MCF 10A (cell line): Measurements from ENCODE around the gene ZNF469. TPM values are rescaled to one million over a fixed set of nuclear protein-coding genes. Genes with fewer than 3 reads are reported as not detected.

Source experiments
- BruUV-seq: library from RNA; stranded (reverse); fragments of 400-500 nt; replicated peaks from 2 replicates; lab custom pipeline; 2021; lab: Mats Ljungman, UMichigan
- CTCF ChIA-PET: fragments of 300-600 bp; sonication (Branson Sonifier 250); formaldehyde crosslinking; extraction: SDS; loops from one replicate; lab custom pipeline; 2021; ENCODE audit warnings: antibody characterized with exemption, inconsistent platforms; lab: Yijun Ruan, JAX
- POLR2A ChIA-PET: fragments of 300-600, 350-650 bp; sonication (Branson Sonifier 250); formaldehyde crosslinking; extraction: SDS; loops from one replicate; lab custom pipeline; 2020; ENCODE audit warnings: antibody characterized with exemption, inconsistent platforms; lab: Yijun Ruan, JAX
- DNase-seq: peaks from one replicate; pipeline ENCODE4 v3.0.0-alpha.2; 2018; ENCODE audit not compliant: unreplicated experiment
- H3K27ac Mint-ChIP-seq: one replicate; pipeline ENCODE4 v1.8.0; 2022; ENCODE audit warnings: mild to moderate bottlenecking, low read depth, mixed read lengths; ENCODE audit not compliant: unreplicated experiment
- H3K27me3 Mint-ChIP-seq: one replicate; pipeline ENCODE4 v1.8.0; 2022; ENCODE audit warnings: mixed read lengths; ENCODE audit not compliant: insufficient read depth, unreplicated experiment
- H3K36me3 Mint-ChIP-seq: one replicate; pipeline ENCODE4 v1.8.0; 2022; ENCODE audit warnings: mild to moderate bottlenecking, moderate library complexity, mixed read lengths; ENCODE audit not compliant: insufficient read depth, unreplicated experiment
- H3K4me1 Mint-ChIP-seq: one replicate; pipeline ENCODE4 v1.8.0; 2022; ENCODE audit warnings: mixed read lengths; ENCODE audit not compliant: insufficient read depth, unreplicated experiment
- H3K4me3 Mint-ChIP-seq: one replicate; pipeline ENCODE4 v1.8.0; 2022; ENCODE audit warnings: mild to moderate bottlenecking, moderate library complexity, mixed read lengths; ENCODE audit not compliant: unreplicated experiment
- H3K9me3 Mint-ChIP-seq: one replicate; pipeline ENCODE4 v1.8.0; 2022; ENCODE audit warnings: mixed read lengths; ENCODE audit not compliant: unreplicated experiment
- intact Hi-C: fragments of 100-400 bp; cut with micrococcal nuclease; formaldehyde crosslinking; loops from 2 replicates; pipeline ENCODE4 v1.14.1; 2022
- total RNA-seq: library from RNA; stranded (reverse); gene quantifications from 2 replicates; pipeline ENCODE4 v1.2.3, GENCODE V29; 2022
- TF ChIP-seq, protein P1 (sequence below): fragments of 200-600 bp; IDR thresholded peaks from one replicate; pipeline ENCODE4 v1.8.0; 2022; ENCODE audit warnings: antibody characterized with exemption, mild to moderate bottlenecking; ENCODE audit not compliant: unreplicated experiment

Gene ZNF469
- total RNA-seq, 1 experiment from 2014 or later, result not detected

DNA sequence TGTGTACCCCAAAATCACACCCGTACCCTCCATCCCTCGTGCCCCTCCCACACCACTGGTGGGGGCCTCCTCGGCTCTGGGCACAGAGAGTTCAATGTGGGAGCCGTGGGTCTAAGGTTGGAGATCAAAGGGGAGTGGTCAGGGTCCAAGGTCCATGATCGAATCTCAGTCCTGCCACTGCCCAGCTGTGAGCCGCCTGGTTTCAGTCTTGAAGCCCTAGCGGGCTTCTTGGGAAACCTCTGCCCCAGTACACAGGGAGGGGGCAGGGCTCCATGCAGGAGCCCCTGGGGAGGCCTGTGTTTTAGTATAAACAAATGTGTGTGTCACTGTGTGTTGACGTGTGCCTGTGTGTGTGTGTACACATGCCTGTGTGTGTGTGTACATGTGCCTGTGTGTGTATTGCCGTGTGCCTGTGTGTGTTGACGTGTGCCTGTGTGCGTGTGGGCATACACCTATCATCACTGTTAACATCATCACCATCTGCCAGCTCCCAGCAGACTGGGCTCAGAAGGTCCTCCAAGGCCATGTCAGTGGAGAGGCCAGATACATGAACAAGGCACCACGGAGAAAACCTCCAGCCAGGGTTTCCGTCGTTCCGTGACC, 26.5 kb upstream of the ZNF469 start:
- CTCF ChIA-PET, result no interaction called here
- no peak overlapping the region for H3K27ac Mint-ChIP-seq
- H3K36me3 Mint-ChIP-seq, result no peaks in the 10 kb centered on the region
- no peak overlapping the region for H3K4me3 Mint-ChIP-seq
- TF ChIP-seq, protein P1, sequence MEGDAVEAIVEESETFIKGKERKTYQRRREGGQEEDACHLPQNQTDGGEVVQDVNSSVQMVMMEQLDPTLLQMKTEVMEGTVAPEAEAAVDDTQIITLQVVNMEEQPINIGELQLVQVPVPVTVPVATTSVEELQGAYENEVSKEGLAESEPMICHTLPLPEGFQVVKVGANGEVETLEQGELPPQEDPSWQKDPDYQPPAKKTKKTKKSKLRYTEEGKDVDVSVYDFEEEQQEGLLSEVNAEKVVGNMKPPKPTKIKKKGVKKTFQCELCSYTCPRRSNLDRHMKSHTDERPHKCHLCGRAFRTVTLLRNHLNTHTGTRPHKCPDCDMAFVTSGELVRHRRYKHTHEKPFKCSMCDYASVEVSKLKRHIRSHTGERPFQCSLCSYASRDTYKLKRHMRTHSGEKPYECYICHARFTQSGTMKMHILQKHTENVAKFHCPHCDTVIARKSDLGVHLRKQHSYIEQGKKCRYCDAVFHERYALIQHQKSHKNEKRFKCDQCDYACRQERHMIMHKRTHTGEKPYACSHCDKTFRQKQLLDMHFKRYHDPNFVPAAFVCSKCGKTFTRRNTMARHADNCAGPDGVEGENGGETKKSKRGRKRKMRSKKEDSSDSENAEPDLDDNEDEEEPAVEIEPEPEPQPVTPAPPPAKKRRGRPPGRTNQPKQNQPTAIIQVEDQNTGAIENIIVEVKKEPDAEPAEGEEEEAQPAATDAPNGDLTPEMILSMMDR, result no peak
- no peaks in the 10 kb centered on the region for H3K9me3 Mint-ChIP-seq
- DNase-seq, result no peak
- BruUV-seq, result no TSS peak
- intact Hi-C loops, result no loop called here
- peaks cover 2% of the 10 kb centered on the region for H3K27me3 Mint-ChIP-seq
- H3K4me1 Mint-ChIP-seq, result no peaks in the 10 kb centered on the region
- POLR2A ChIA-PET, result no interaction called here

DNA sequence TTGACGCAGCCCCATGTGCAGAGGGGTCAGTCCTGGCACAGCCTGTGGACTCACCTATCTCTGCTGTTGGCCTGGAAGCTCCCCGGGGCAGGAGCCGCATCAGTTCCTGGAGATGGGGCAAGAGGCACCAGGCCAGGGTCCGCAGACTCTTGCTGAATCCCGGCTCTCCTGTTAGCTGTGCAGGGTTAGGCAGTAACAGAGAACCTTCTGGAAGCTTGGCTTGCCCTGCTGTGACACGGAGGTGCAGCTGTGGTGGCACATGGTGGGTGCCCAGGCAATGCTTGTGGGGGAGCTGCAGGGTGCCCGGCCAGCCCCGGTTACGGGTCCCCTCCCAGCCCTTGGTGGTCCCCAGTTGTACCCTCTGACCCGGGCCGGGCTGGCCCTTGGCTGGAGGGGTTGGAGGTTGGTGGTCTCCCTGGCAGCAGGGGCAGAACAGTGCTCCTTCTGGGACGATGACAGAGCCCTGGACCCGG, 26.0 kb upstream of the ZNF469 start:
- Mint-ChIP-seq H3K27me3 (peaks cover 8% of the 10 kb centered on the region), H3K4me1 (no peaks in the 10 kb centered on the region), H3K36me3 (no peaks in the 10 kb centered on the region), H3K9me3 (no peaks in the 10 kb centered on the region), H3K4me3 (no peak overlapping the region), H3K27ac (no peak overlapping the region)
- intact Hi-C loops, result no loop called here
- BruUV-seq, result no TSS peak
- no peak for DNase-seq
- TF ChIP-seq, protein P1, result no peak
- CTCF ChIA-PET, result no interaction called here
- POLR2A ChIA-PET, result no interaction called here

DNA sequence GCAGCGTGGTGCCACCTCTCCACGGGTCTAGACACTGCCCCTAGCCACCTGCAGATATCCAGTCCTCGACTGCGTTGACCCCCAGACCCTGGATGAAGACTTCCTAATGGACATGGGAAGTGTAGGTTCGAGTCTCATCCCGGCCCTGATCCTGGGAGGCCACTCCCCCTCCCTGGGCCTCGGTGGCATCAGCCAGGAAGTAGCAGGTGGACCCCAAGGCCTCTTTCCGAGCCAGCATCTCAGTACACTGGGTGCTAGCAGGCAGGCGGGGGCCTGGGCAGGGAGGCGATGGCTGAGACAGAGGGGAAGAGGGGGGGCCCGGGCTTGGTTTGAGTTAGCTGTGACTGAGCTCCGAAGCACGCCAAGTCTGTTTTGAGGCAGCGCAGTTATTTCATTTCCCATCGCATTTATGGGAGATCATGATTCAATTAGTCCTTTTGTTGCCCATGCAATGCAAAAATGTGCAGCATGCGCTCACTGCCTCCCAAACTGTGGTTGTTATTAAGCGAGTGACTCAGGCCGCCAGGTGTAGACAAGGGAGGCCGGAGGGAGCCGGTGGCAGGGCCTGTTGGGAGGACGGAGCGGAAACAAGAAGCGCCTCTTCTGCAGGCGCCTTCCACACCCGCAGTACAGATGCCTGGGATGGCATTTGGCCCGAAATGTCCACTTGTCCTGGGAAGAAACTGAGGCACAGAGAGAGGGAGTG, 25.3 kb upstream of the ZNF469 start:
- DNase-seq, result no peak
- no peak overlapping the region for H3K4me3 Mint-ChIP-seq
- no TSS peak for BruUV-seq
- ChIA-PET POLR2A (no interaction called here), CTCF (no interaction called here)
- intact Hi-C loops, result no loop called here
- no peaks in the 10 kb centered on the region for H3K9me3 Mint-ChIP-seq
- H3K27me3 Mint-ChIP-seq, result peaks cover 15% of the 10 kb centered on the region
- H3K36me3 Mint-ChIP-seq, result no peaks in the 10 kb centered on the region
- H3K27ac Mint-ChIP-seq, result no peak overlapping the region
- TF ChIP-seq, protein P1, result no peak
- H3K4me1 Mint-ChIP-seq, result no peaks in the 10 kb centered on the region

DNA sequence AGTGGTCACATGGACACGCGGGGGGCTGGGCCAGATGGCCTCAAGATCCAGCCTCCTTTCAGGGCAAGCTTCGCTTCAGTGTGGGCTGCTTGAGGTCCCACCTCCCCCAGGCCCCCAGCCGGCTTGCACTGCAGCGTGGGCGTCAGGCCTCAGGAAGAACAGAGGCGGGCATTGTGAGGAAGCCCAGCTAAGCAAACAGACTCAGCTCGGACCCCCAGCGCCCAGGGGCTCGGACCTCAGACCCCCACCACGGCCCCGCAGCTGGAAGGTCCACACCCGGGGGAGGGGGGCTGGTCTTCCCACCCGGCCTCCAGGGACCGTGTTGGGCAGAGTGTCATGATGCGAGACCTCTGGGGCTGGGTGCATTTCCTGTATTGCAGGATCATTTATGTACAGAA, 24.7 kb upstream of the ZNF469 start:
- no peak for DNase-seq
- no peak overlapping the region for H3K27ac Mint-ChIP-seq
- no TSS peak for BruUV-seq
- H3K27me3 Mint-ChIP-seq, result peaks cover 20% of the 10 kb centered on the region
- TF ChIP-seq, protein P1, result no peak
- H3K9me3 Mint-ChIP-seq, result no peaks in the 10 kb centered on the region
- no peaks in the 10 kb centered on the region for H3K36me3 Mint-ChIP-seq
- no peak overlapping the region for H3K4me3 Mint-ChIP-seq
- no peaks in the 10 kb centered on the region for H3K4me1 Mint-ChIP-seq
- CTCF ChIA-PET, result no interaction called here
- intact Hi-C loops, result no loop called here
- POLR2A ChIA-PET, result no interaction called here
